ENCODE results near the gene KRTAP2-2. TPM values are rescaled to one million over a fixed set of nuclear protein-coding genes. Genes with fewer than 3 reads are reported as not detected.
A peak's percentile ranks its signal among the peaks of the same experiment; 100 is the strongest.

Gene KRTAP2-2
- total and polyA plus RNA-seq, 2 of the 4 experiments (the other 2 are of a cell fraction), result 0.17 TPM; not detected in 1

GRCh38 chr17:41065829-41066624 lies 11.0 kb upstream of the KRTAP2-2 start, which contains the start of gene KRTAP2-4:
TSS of gene KRTAP2-4 (minus strand) at chr17:41065879. CDS start at chr17:41065845, 34 bp downstream.
- peak within 1 kb of the TSS; percentile 94 for H2BK5ac ChIP-seq (ENCODE audit: low read depth, low read length, poor library complexity, severe bottlenecking)
- no peak within 1 kb of the TSS for H3K9ac ChIP-seq (ENCODE audit: low read depth, low read length)
- peak within 1 kb of the TSS; percentile 21; the same call in 1 of the 2 replicates for H3K27ac ChIP-seq (ENCODE audit: insufficient read depth, low read length)
- peaks cover 11% of the 10 kb centered on the region; the same call in 1 of the 2 replicates for H3K4me1 ChIP-seq (ENCODE audit: control insufficient read depth, insufficient read depth, low read length)
- intact Hi-C loops (cut with micrococcal nuclease) (no loop called here), dilution Hi-C loops (cut with HindIII; ENCODE audit: low sequenced_read_pairs, unreplicated experiment) (no loop called here), in situ Hi-C loops (cut with MboI; ENCODE audit: low sequenced_read_pairs) (no loop called here)
- peaks cover 7% of the 10 kb centered on the region for H3K9me1 ChIP-seq (ENCODE audit: insufficient read depth, low read length)
- no CpG with 5 or more reads among the region's 6 CpGs for WGBS, 2 experiments (ENCODE audit: extremely low coverage in 2 of 2, insufficient read length in 1 of 2)
- no peaks in the 10 kb centered on the region for H3K9me3 ChIP-seq (ENCODE audit: control insufficient read depth, insufficient read depth, low read length)
- no peak within 1 kb of the TSS for H2AK9ac ChIP-seq (replicated peaks; ENCODE audit: low read depth, low read length, poor library complexity)
- H4K20me1 ChIP-seq (ENCODE audit: insufficient read depth, low read length), result no peaks in the 10 kb centered on the region
- peak within 1 kb of the TSS; percentile 95 for H3K4ac ChIP-seq (ENCODE audit: low read depth, low read length)
- H3K36me3 ChIP-seq (ENCODE audit: control insufficient read depth, insufficient read depth, low read length), result no peaks in the 10 kb centered on the region
- H2AK5ac ChIP-seq (ENCODE audit: low read depth, low read length), result peak within 1 kb of the TSS; percentile 91
- H2AFZ ChIP-seq (replicated peaks; ENCODE audit: low read length, poor library complexity), result no peak within 1 kb of the TSS
- H4K8ac ChIP-seq (ENCODE audit: low read depth in 2 of 2, low read length in 2 of 2), result peak within 1 kb of the TSS; percentile 33 to 91; a peak in 3 of 4 replicates
- H3K18ac ChIP-seq (ENCODE audit: low read depth, low read length), result peak within 1 kb of the TSS; percentile 89; the same call in 1 of the 2 replicates
- no peak within 1 kb of the TSS for H3K4me2 ChIP-seq (ENCODE audit: low read depth, low read length)
- peak within 1 kb of the TSS; percentile 95 for H2BK15ac ChIP-seq (ENCODE audit: low read depth, low read length)
- peak; percentile 99 for TF ChIP-seq CEBPB (IDR thresholded peaks at IDR 0.05; ENCODE audit: low read depth, low read length)
- no peak for TF ChIP-seq POLR2A (IDR thresholded peaks at IDR 0.05; ENCODE audit: low read depth, low read length)
- TF ChIP-seq RCOR1 (IDR thresholded peaks at IDR 0.05; ENCODE audit: insufficient replicate concordance, low read length), result peak; percentile 59
- TF ChIP-seq NFE2L2 (IDR thresholded peaks at IDR 0.05; ENCODE audit: low read depth, low read length), result peak; percentile 56; the same call in 1 of the 2 replicates
- no peak for TF ChIP-seq CTCF (conservative IDR thresholded peaks at IDR 0.05; ENCODE audit: low read depth, low read length)
- TF ChIP-seq FOS (IDR thresholded peaks at IDR 0.05; ENCODE audit: low read depth, low read length), result peak; percentile 95
- TF ChIP-seq ELK1 (IDR thresholded peaks at IDR 0.05; ENCODE audit: borderline replicate concordance, low read depth, low read length), result no peak
- peak; percentile 77 for TF ChIP-seq BHLHE40 (IDR thresholded peaks at IDR 0.05; ENCODE audit: low read depth, low read length)
- TF ChIP-seq RAD21 (IDR thresholded peaks at IDR 0.05; ENCODE audit: low read length), result peak; percentile 22
- TF ChIP-seq MAZ (IDR thresholded peaks at IDR 0.05; ENCODE audit: borderline replicate concordance, low read depth, low read length), result no peak
- TF ChIP-seq MXI1 (IDR thresholded peaks at IDR 0.05; ENCODE audit: borderline replicate concordance, low read depth, low read length), result no peak
- no peak; the same call in 1 of the 2 replicates for TF ChIP-seq CHD1 (IDR thresholded peaks at IDR 0.05; ENCODE audit: low read depth, low read length)
- peak; percentile 69 for TF ChIP-seq MAFK (IDR thresholded peaks at IDR 0.05; ENCODE audit: low read depth, low read length)
- peak; percentile 17; the same call in 1 of the 2 replicates for TF ChIP-seq USF2 (IDR thresholded peaks at IDR 0.05; ENCODE audit: low read depth, low read length)
- H3K23ac ChIP-seq (ENCODE audit: low read depth, low read length), result peak within 1 kb of the TSS; percentile 80
- BruUV-seq (replicated peaks), result no TSS peak
- peak; percentile 64 for ATAC-seq (ENCODE audit: low read depth)
- H3K79me1 ChIP-seq (ENCODE audit: low read depth in 1 of 2, low read length in 2 of 2), result no peaks in the 10 kb centered on the region
- H4K5ac ChIP-seq (ENCODE audit: low read depth, low read length), result peak within 1 kb of the TSS; percentile 91; the same call in 1 of the 2 replicates
- H3K14ac ChIP-seq (replicated peaks; ENCODE audit: low read depth, low read length), result peak within 1 kb of the TSS; percentile 89
- H4K91ac ChIP-seq (ENCODE audit: insufficient read depth, low read depth, low read length), result peak within 1 kb of the TSS; percentile 90
- CTCF ChIA-PET, result no interaction called here
- H2BK120ac ChIP-seq (ENCODE audit: low read depth, low read length), result peak within 1 kb of the TSS; percentile 97
- peak within 1 kb of the TSS; percentile 98 for H2BK20ac ChIP-seq (ENCODE audit: low read depth, low read length)
- H3K56ac ChIP-seq (ENCODE audit: extremely low read depth, insufficient read depth, low read length), result peak within 1 kb of the TSS; percentile 31
- no peak within 1 kb of the TSS for H3K4me3 ChIP-seq (ENCODE audit: insufficient read depth, low read depth, low read length)
- H3K27me3 ChIP-seq (ENCODE audit: control insufficient read depth, insufficient read depth, low read length), result no peaks in the 10 kb centered on the region
- peak; percentile 98 for DNase-seq
- POLR2A ChIA-PET (ENCODE audit: unreplicated experiment), result no interaction called here

Measured in IMR-90 (cell line).